AML-193 (cell line): ENCODE results near the gene SMCO4.
"Not testable (repeated sequence)": the region's sequence is repeated elsewhere in the genome, so short reads cannot be mapped to it uniquely, and the experiment has no call there.

Source experiments
- DNase-seq, 2 experiments: peaks; one replicate each; lab custom pipeline; 2025; lab: John Stamatoyannopoulos, UW

SMCO4 gene

DNA sequence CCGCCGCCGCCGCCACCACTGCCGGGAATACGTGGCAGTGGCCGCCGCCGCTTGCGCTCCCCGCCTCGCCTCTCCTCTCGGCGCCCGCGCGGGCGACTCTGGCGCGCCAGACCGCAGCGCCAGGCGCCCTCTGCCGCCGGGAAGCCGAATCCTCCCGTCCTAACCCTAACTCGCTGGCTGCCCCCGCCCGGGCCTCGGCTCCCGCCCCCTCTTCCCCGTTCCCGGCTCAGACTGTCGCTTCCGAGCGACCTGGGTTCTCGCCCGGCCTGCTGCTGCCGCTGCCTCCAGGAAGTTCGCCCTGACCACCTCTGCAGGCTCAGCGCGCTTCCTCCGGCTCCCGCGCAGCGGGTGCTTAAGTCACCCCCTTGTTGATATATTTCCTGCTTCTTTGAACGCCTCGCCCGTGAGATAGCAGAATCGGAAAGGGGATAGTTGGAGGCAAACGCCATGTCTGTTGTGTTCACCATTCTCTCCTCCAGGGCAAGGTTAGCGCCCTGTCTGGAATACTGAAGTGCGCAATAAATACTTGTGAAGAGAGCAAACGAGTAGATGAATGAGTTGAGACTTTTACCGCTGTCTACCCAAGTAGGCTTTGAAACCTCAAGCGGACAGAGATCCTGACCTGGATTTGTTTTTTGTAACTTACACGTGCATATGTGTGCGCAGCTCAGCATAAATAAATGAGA lies at the start of gene SMCO4:
Gene SMCO4 (minus strand): TSS at position 100 of the 686 bp plus-strand sequence. CDS start 64,202 bp downstream, outside the sequence.
- DNase-seq = peak; percentile 69 to 72

- DNase-seq = peak; percentile 66 to 72
Measured at GRCh38 chr11:93591247-93591898, 48.2 kb upstream of the SMCO4 start.

GRCh38 chr11:93589347-93589746 lies 46.2 kb upstream of the SMCO4 start:
- no peak for DNase-seq

- no peak for DNase-seq
Measured at GRCh38 chr11:93587858-93588581, 44.8 kb upstream of the SMCO4 start.

DNA sequence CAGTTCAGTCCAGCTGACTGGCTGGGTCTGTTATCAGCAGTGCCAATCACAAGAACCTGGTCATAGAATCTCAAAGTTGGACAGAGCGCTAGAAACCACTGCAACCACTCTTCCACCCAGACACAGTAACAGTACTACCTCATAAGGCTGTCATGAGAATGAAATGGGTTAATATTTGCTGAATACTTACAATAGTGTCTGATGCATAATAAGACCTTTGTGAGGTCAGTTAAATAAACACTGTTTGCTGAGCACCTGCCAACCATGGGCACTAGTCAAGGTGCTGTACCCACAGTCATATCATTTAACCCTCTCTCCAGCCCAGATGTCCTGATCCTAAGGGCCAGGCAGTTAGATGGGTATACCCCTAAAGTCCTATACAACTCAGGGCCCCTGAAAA lies 44.2 kb upstream of the SMCO4 start:
- not testable (repeated sequence) for DNase-seq

- DNase-seq = no peak
Measured at GRCh38 chr11:93585758-93586157, 42.6 kb upstream of the SMCO4 start.

- no peak for DNase-seq
Measured at GRCh38 chr11:93583490-93583889, 40.3 kb upstream of the SMCO4 start.

DNA sequence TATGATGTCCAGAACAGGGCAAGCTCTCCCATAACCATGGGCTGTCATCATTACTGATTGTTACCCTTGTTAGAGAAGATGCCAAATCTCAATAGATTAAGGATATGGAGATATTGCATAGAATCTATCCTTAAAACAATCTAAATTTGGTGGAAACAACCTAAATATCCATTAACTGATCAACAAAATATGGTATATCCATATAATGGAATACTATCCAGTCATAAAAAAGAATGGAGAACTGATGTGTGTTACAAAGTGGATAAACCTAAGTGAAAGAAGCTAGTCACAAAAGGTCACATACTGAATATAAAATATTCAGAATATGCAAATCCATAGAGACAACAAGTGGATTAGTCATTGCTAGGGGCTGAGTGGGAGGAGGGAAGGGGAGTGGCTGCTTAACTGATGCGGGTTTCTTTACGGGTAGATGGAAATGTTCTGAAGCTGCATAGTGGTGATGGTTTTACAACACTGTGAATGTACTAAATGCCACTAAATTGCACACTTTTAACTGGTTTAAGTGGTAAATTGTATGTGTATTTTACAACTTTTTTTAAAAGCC lies 36.1 kb upstream of the SMCO4 start:
- DNase-seq = no peak

DNA sequence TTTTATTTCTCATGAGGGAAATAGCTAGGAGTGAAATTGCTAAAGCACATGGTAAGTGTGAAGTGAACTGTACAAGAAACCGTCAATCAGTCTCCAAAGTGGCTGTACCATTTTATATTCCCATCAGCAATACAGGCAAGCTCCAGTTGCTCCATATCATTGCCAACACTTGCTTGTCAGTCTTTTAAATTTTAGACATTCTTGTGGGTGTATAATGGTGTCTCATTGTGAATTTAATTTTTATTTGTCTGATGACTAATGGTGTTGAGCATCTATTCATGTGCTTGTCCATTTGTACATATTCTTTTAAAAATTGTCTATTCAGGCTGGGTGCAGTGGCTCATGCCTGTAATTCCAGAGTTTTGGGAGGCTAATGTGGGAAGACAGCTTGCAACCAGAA lies 34.1 kb upstream of the SMCO4 start:
- no peak for DNase-seq

DNA sequence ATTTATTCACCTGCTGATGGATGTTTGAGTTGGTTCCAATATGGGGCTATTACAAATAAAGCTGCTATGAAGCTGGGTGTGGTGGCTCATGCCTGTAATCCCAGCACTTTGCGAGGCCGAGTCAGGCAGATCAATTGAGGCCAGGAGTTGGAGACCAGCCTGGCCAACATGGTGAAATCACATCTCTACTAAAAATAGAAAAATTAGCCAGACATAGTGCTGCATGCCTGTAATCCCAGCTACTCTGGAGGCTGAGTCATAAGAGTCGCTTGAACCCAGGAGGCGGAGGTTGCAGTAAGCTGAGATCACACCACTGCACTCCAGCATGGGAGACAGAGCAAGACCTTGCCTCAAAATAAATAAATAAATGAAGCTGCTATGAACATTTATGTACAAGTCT lies 33.7 kb upstream of the SMCO4 start:
- not testable (repeated sequence) for DNase-seq

DNA sequence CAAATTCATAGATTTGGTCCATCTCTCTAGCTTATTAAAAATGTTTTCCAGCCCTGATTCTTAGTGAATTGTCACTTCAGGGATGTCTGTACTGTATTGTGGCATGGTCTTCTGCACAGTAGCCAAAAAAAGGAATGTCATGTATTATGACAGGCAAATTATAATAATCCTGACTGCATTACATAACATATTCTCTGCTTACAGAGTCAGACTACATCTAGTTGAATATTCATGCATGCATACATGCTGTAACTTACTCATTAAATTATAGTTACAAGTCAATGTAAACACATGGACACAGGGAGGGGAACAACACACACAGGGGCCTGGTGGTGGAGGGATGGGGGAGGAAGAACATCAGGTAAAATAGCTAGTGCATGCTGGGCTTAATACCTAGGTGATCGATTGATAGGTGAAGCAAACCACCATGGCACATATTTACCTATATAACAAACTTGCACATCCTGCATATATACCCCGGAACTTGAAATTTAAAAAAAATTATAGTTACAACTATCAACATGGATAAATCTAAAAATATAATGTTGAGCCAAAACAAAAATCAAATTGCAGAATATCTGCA lies 31.5 kb upstream of the SMCO4 start:
- no peak for DNase-seq

DNA sequence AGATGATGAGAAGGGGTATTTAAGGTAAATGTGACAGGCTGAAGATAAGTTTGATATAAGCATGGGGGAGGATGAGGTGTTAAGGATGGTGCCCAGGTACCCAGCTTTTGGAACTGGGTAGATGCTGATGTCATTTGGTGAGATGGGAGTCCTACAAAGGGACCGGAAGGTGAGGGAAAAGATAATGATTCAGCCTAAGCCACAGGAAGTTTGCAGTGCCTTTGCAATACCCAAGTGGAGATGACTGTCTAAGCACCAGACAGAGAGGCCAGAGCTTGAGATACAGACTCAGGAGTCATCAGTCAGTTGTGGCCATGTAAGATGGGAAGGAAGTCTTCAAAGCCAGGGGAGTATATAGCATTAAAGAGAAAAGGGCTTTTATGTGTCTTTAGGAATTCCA lies 30.0 kb upstream of the SMCO4 start:
- DNase-seq = peak; percentile 72 to 80

DNA sequence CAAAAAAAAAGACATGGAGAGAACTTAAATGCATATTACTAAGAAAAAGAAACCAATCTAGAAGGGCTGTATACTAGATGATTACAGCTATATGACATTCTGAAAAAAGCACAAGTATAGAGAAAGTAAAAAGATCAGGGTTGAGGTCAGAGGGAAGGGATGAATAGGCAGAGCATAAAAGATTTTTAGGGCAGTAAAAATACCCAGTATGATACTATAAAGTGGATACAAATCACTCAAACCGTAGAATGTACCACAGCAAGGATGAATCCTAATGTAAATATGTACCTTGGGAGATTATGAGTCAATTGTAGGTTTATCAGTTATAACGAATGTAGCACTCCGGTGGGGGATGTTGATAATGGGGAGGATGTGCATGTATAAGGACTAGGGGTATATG lies 29.4 kb upstream of the SMCO4 start:
- no peak for DNase-seq

- DNase-seq = no peak
Measured at GRCh38 chr11:93572171-93572570, 29.0 kb upstream of the SMCO4 start.

- DNase-seq = no peak
Measured at GRCh38 chr11:93571612-93572011, 28.4 kb upstream of the SMCO4 start.

DNA sequence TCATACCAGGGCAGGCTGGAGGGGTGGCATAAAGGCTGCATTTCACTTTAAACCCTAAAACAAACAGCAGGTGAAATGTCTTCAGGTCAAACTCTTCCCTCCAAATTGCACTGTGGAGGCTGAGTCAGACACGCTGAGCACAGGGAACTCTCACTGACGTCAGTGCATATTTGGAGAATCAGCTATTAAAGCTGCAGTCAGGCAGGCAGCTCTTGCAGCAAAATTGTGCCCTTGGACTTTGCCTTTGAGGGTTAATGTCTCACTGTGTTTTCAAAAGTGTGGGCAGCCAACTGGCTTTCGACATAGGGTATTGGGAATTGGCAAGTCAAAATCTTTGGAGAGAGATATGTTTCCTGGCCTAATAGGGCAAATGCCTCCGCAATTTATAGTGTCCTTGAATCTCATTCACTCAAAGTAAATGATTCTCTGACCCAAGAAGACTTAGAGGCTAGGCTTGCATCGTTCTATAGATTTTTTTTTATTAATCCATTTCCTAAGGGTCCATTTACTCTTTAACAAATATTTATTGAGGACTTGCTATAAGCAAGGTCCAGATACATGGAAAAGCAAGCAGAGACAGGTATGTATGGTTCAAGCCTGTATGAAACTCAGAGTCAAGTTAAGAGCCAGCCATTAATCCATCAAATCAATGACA lies 27.7 kb upstream of the SMCO4 start:
- no peak for DNase-seq

- DNase-seq = no peak
Measured at GRCh38 chr11:93569496-93569895, 26.3 kb upstream of the SMCO4 start.

DNA sequence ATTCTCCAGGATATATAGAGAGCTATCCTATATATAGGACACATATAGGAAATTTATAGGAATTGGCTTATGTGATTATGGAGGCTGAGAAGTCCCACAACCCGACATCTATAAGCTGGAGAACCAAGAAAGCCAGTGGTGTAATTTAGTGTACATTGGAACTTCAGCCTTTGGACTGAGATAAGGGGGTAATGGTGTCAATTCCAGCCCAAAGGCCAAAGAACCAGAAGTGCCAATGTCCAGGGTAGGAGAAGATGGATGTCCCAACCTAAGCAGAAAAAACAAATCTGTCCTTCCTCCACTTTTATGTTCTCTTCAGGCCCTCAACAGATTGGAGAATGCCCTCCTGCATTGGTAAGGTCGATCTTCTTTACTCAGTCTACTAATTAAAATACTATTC lies 25.5 kb upstream of the SMCO4 start:
- no peak for DNase-seq

DNA sequence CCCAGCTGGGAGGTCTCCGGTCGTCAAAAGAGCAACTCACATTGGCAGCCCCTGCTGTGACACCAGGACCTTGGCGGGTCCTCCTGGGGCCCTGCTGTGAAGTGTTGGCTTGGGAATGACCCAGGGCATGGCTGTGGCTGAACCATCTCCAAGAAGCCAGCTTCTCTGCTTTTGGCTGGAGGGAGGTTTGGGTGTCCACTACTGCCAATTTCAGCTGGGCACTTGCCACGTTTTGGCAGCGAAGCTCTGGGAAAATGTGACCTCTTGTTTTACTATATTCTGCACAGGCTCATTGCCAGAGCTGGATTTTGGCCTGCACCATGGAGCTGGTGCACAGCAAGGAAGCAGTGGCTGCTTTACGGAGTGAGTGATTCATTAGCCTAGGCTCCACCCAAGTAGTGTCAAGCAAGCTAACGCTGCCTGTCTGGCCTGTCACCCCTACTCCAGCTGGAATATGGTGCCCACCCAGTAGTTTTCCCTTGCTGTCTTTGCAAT lies 24.3 kb upstream of the SMCO4 start:
- no peak for DNase-seq

DNA sequence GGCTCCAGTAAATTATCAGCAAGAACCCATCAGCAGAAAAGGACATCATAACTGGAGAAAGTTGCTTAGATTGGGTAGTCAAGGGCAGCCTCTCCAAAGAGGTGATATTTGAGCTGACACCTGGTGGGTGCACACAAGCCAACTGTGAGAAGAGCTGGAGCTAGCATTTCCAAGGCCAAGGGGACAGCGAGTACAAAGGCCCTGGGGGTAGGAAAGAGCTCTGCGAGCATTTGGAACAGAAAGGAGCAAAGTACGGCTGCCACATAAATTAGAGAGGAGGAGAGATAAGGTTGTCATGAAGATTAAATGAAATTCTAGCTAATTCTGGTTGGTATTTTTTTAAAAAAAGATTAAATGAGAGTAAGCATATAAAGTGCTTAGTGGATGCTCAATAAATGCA lies 21.7 kb upstream of the SMCO4 start:
- DNase-seq = no peak

- DNase-seq = no peak
Measured at GRCh38 chr11:93563857-93564256, 20.7 kb upstream of the SMCO4 start.
